ENCODE results near the gene RRAGD.
"Not testable (repeated sequence)": the region's sequence is repeated elsewhere in the genome, so short reads cannot be mapped to it uniquely, and the experiment has no call there.

Gene RRAGD

GRCh38 chr6:89410231-89410761, 1.8 kb downstream of the RRAGD start:
- H3K9ac ChIP-seq (ENCODE audit: low read depth, low read length), result no peak overlapping the region
- peak overlapping the region; percentile 77 for H3K4me3 ChIP-seq (ENCODE audit: low read depth, low read length)
- peaks cover 38% of the 10 kb centered on the region for H3K27me3 ChIP-seq (ENCODE audit: control insufficient read depth, insufficient read depth, low read length)
- peaks cover 30% of the 10 kb centered on the region for H3K4me1 ChIP-seq (ENCODE audit: control insufficient read depth, insufficient read depth, low read length)
- no peaks in the 10 kb centered on the region for H3K36me3 ChIP-seq (ENCODE audit: control insufficient read depth, insufficient read depth, low read length)
- no peaks in the 10 kb centered on the region for H3K9me3 ChIP-seq (ENCODE audit: control insufficient read depth, insufficient read depth, low read length)

- H3K4me1 ChIP-seq (ENCODE audit: control insufficient read depth, insufficient read depth, low read length), result peaks cover 33% of the 10 kb centered on the region
- peaks cover 37% of the 10 kb centered on the region for H3K27me3 ChIP-seq (ENCODE audit: control insufficient read depth, insufficient read depth, low read length)
- H3K9me3 ChIP-seq (ENCODE audit: control insufficient read depth, insufficient read depth, low read length), result no peaks in the 10 kb centered on the region
- H3K36me3 ChIP-seq (ENCODE audit: control insufficient read depth, insufficient read depth, low read length), result no peaks in the 10 kb centered on the region
- H3K4me3 ChIP-seq (ENCODE audit: low read depth, low read length), result peak overlapping the region; percentile 77
- H3K9ac ChIP-seq (ENCODE audit: low read depth, low read length), result no peak overlapping the region
Observed at GRCh38 chr6:89409461-89410035, 2.5 kb downstream of the RRAGD start.

DNA sequence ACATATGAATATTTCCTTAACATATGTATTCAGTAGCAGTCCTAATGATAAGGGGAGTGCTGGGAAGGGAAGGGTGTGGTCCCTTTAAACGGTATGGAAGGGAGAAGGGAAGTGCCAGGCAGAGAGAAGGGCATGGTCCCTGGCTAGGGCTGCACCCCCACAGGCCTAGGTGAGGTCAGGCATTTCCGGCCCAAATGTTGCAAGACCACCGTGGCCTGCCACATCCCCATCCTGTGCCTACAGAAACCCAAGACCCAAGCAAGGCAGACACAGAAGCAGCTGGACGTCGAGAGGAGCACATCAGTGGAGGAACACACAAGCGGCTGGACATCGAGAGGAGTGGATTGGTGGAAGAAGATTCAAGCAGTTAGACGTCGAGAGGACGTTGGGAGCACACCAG, 5.9 kb downstream of the RRAGD start:
- Histone ChIP-seq H3K36me3 (ENCODE audit: control insufficient read depth, insufficient read depth, low read length) (no peaks in the 10 kb centered on the region), H3K9ac (ENCODE audit: low read depth, low read length) (no peak overlapping the region), H3K4me3 (ENCODE audit: low read depth, low read length) (no peak overlapping the region), H3K9me3 (ENCODE audit: control insufficient read depth, insufficient read depth, low read length) (no peaks in the 10 kb centered on the region), H3K27me3 (ENCODE audit: control insufficient read depth, insufficient read depth, low read length) (peaks cover 16% of the 10 kb centered on the region), H3K4me1 (ENCODE audit: control insufficient read depth, insufficient read depth, low read length) (peaks cover 33% of the 10 kb centered on the region)

DNA sequence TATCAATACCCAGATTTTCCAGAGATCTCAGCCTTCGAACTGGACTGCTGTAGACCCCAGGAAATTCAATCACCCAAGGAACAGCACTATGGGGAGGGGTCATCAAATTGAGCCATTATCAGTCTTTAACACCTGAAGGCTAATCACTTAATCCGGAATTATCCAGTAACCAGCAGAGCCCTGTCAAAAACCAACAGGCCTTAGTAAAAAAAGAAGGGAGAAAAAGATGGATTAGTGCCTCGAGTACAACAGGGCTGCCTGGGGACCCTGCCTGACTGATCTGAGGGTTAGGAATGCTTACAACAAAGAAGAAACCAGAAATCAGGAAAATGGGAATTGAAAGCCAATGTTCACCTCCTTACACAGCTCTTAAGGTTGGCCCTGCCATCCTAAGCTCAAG, 7.6 kb downstream of the RRAGD start:
- peaks cover 11% of the 10 kb centered on the region for H3K27me3 ChIP-seq (ENCODE audit: control insufficient read depth, insufficient read depth, low read length)
- H3K9me3 ChIP-seq (ENCODE audit: control insufficient read depth, insufficient read depth, low read length), result no peaks in the 10 kb centered on the region
- no peaks in the 10 kb centered on the region for H3K36me3 ChIP-seq (ENCODE audit: control insufficient read depth, insufficient read depth, low read length)
- H3K9ac ChIP-seq (ENCODE audit: low read depth, low read length), result no peak overlapping the region
- no peak overlapping the region for H3K4me3 ChIP-seq (ENCODE audit: low read depth, low read length)
- H3K4me1 ChIP-seq (ENCODE audit: control insufficient read depth, insufficient read depth, low read length), result peaks cover 26% of the 10 kb centered on the region

DNA sequence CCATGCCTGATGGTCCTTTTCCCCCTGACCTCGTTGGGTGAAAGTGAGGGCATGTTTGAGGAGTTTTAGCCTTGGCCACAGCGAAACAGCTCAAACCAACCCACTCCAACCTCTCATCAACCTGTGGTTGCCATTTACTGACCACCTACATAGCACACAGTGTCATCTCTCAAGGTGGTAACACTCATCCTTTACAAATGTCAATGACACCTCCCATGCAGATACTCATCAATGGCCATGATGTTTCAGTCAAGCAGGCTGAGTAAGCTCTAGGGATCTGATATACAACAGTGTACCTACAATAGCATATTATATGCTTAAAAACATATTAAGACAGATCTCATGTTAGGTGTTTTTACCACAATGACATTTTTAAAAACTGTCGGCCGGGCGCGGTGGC, 9.3 kb downstream of the RRAGD start:
- Histone ChIP-seq H3K36me3 (ENCODE audit: control insufficient read depth, insufficient read depth, low read length) (no peaks in the 10 kb centered on the region), H3K4me3 (ENCODE audit: low read depth, low read length) (no peak overlapping the region), H3K27me3 (ENCODE audit: control insufficient read depth, insufficient read depth, low read length) (peaks cover 7% of the 10 kb centered on the region), H3K9me3 (ENCODE audit: control insufficient read depth, insufficient read depth, low read length) (no peaks in the 10 kb centered on the region), H3K9ac (ENCODE audit: low read depth, low read length) (no peak overlapping the region), H3K4me1 (ENCODE audit: control insufficient read depth, insufficient read depth, low read length) (peaks cover 17% of the 10 kb centered on the region)

- H3K4me3 ChIP-seq (ENCODE audit: low read depth, low read length), result no peak overlapping the region
- H3K9ac ChIP-seq (ENCODE audit: low read depth, low read length), result no peak overlapping the region
- peaks cover 10% of the 10 kb centered on the region for H3K4me1 ChIP-seq (ENCODE audit: control insufficient read depth, insufficient read depth, low read length)
- no peaks in the 10 kb centered on the region for H3K9me3 ChIP-seq (ENCODE audit: control insufficient read depth, insufficient read depth, low read length)
- no peaks in the 10 kb centered on the region for H3K27me3 ChIP-seq (ENCODE audit: control insufficient read depth, insufficient read depth, low read length)
- H3K36me3 ChIP-seq (ENCODE audit: control insufficient read depth, insufficient read depth, low read length), result no peaks in the 10 kb centered on the region
Observed at GRCh38 chr6:89400912-89401399, 11.1 kb downstream of the RRAGD start.

DNA sequence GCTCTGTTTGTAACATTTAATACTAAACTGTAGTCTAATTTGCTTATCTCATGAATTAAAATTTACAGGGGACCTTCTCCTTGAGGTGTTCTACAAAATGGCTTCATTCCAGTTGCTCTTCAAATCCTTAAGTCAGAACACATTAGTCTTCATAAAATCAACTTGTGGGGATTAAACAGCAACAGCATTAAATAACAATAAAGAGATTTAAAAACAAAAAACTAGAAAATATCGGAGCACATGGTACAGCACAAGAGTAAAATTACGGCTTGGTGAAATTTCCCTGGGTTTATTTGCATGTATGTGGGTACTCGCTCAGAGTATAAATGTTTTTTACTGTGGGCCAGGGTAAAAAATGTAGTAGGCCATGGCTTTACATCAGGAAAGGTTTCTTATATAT, 12.0 kb downstream of the RRAGD start:
- Histone ChIP-seq H3K9ac (ENCODE audit: low read depth, low read length) (no peak overlapping the region), H3K27me3 (ENCODE audit: control insufficient read depth, insufficient read depth, low read length) (no peaks in the 10 kb centered on the region), H3K9me3 (ENCODE audit: control insufficient read depth, insufficient read depth, low read length) (no peaks in the 10 kb centered on the region), H3K4me3 (ENCODE audit: low read depth, low read length) (no peak overlapping the region), H3K36me3 (ENCODE audit: control insufficient read depth, insufficient read depth, low read length) (no peaks in the 10 kb centered on the region), H3K4me1 (ENCODE audit: control insufficient read depth, insufficient read depth, low read length) (peaks cover 3% of the 10 kb centered on the region)

- Histone ChIP-seq H3K4me1 (ENCODE audit: control insufficient read depth, insufficient read depth, low read length) (no peaks in the 10 kb centered on the region), H3K4me3 (ENCODE audit: low read depth, low read length) (no peak overlapping the region), H3K9ac (ENCODE audit: low read depth, low read length) (no peak overlapping the region), H3K9me3 (ENCODE audit: control insufficient read depth, insufficient read depth, low read length) (no peaks in the 10 kb centered on the region), H3K27me3 (ENCODE audit: control insufficient read depth, insufficient read depth, low read length) (no peaks in the 10 kb centered on the region), H3K36me3 (ENCODE audit: control insufficient read depth, insufficient read depth, low read length) (no peaks in the 10 kb centered on the region)
Observed at GRCh38 chr6:89398762-89399525, 13.1 kb downstream of the RRAGD start.

DNA sequence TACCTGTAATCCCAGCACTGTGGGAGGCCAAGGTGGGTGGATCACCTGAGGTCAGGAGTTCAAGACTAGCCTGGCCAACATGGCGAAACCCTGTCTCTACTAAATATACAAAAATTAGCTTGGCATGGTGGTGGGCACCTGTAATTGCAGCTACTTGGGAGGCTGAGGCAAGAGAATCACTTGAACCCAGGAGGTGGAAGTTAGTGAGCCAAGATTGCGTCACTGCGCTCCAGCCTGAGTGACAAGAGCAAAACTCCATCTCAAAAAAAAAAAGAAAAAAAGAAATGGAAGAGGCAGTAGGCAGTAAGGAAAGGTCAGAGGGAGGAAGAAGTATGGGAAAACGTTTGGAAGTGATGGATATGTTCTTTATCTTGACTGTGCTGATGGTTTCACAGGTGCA, 14.2 kb downstream of the RRAGD start:
- H3K36me3 ChIP-seq (ENCODE audit: control insufficient read depth, insufficient read depth, low read length); H3K27me3 ChIP-seq (ENCODE audit: control insufficient read depth, insufficient read depth, low read length); H3K4me1 ChIP-seq (ENCODE audit: control insufficient read depth, insufficient read depth, low read length); H3K9me3 ChIP-seq (ENCODE audit: control insufficient read depth, insufficient read depth, low read length); H3K9ac ChIP-seq (ENCODE audit: low read depth, low read length); H3K4me3 ChIP-seq (ENCODE audit: low read depth, low read length): not testable (repeated sequence)

GRCh38 chr6:89393659-89394058, 18.4 kb downstream of the RRAGD start:
- Histone ChIP-seq H3K36me3 (ENCODE audit: control insufficient read depth, insufficient read depth, low read length) (no peaks in the 10 kb centered on the region), H3K9ac (ENCODE audit: low read depth, low read length) (no peak overlapping the region), H3K9me3 (ENCODE audit: control insufficient read depth, insufficient read depth, low read length) (no peaks in the 10 kb centered on the region), H3K4me3 (ENCODE audit: low read depth, low read length) (no peak overlapping the region), H3K27me3 (ENCODE audit: control insufficient read depth, insufficient read depth, low read length) (no peaks in the 10 kb centered on the region), H3K4me1 (ENCODE audit: control insufficient read depth, insufficient read depth, low read length) (no peaks in the 10 kb centered on the region)

- H3K4me1 ChIP-seq (ENCODE audit: control insufficient read depth, insufficient read depth, low read length), result no peaks in the 10 kb centered on the region
- H3K36me3 ChIP-seq (ENCODE audit: control insufficient read depth, insufficient read depth, low read length), result no peaks in the 10 kb centered on the region
- H3K9me3 ChIP-seq (ENCODE audit: control insufficient read depth, insufficient read depth, low read length), result no peaks in the 10 kb centered on the region
- no peak overlapping the region for H3K4me3 ChIP-seq (ENCODE audit: low read depth, low read length)
- no peaks in the 10 kb centered on the region for H3K27me3 ChIP-seq (ENCODE audit: control insufficient read depth, insufficient read depth, low read length)
- no peak overlapping the region for H3K9ac ChIP-seq (ENCODE audit: low read depth, low read length)
Observed at GRCh38 chr6:89392823-89393222, 19.2 kb downstream of the RRAGD start.

DNA sequence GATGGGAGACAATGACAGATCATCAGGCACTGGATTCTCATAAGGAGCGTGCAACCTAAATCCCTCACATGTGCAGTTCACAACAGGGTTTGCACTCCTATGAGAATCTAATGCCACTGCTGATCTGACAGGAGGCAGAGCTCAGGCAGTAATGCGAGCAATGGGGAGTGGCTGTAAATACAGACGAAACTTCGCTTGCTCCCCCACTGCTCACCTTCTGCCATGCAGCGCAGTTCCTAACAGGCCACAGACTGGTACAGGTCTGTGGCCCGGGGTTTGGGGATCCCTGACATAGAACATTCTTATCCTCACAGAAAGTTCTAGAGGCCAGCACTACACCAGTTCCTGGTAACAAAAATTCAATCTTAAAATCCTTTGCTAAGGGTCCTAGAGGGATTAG, 23.2 kb downstream of the RRAGD start:
- no peak overlapping the region for H3K4me3 ChIP-seq (ENCODE audit: low read depth, low read length)
- peaks cover 5% of the 10 kb centered on the region for H3K36me3 ChIP-seq (ENCODE audit: control insufficient read depth, insufficient read depth, low read length)
- H3K9ac ChIP-seq (ENCODE audit: low read depth, low read length), result no peak overlapping the region
- H3K27me3 ChIP-seq (ENCODE audit: control insufficient read depth, insufficient read depth, low read length), result no peaks in the 10 kb centered on the region
- H3K4me1 ChIP-seq (ENCODE audit: control insufficient read depth, insufficient read depth, low read length), result peaks cover 7% of the 10 kb centered on the region
- no peaks in the 10 kb centered on the region for H3K9me3 ChIP-seq (ENCODE audit: control insufficient read depth, insufficient read depth, low read length)

Data from iPS-15b (cell line).